DMS79 treated with DMSO at 0.1 percent for 48 hours (cell line): ENCODE results near the gene CDC42BPA.
"Not testable (repeated sequence)": the region's sequence is repeated elsewhere in the genome, so short reads cannot be mapped to it uniquely, and the experiment has no call there.

Experiments
- DNase-seq: peaks from one replicate; lab custom pipeline; 2025; lab: John Stamatoyannopoulos, UW

CDC42BPA gene

DNA sequence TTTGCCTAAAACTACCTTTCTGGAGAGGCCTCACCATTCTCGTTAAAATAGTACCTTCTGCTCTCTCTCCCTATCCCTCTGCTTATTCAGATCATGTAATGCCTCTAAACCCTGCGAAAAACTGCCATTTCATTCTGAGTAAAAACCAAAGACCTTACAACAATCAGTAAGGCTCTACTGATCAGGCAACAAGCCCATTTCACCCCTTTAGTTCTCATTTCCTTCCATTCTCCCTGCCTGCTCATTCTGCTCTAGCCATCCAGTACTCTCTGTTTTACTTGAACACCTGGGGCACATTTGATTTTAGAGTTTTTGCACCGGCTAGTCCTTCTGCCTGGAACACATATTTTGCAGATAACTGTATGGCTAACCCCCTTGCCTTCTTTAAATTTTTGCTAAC, 190.4 kb downstream of the CDC42BPA start:
- DNase-seq = no peak

DNA sequence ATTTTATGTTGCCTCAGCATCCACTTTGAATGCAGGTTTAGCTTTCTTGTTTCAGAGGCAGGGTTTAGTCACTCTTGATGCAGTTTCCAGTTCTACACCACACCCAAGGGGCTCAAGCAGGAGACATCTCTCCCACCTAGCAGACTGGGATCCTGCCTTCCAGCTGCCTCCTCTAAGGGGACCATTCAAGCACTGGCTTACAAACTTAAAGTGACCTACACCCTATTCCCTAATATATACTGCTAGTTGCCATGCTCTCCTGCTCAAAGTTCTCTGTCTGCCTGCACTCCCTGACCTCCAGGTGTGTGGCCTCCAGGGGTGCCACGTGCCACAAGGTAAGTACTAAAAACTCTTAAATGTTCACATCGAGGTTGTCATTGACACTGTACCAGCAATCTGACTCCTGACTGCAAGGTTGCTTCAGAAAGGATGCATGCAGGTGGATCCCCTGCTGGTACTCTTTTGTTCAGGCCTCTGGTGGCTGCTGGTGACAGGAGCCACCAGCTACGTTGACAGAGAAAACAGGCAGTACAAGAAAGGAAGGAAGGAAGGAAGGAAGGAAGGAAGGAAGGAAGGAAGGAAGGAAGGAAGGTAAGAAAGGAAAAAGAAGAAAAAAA, 192.3 kb downstream of the CDC42BPA start:
- DNase-seq = no peak

DNA sequence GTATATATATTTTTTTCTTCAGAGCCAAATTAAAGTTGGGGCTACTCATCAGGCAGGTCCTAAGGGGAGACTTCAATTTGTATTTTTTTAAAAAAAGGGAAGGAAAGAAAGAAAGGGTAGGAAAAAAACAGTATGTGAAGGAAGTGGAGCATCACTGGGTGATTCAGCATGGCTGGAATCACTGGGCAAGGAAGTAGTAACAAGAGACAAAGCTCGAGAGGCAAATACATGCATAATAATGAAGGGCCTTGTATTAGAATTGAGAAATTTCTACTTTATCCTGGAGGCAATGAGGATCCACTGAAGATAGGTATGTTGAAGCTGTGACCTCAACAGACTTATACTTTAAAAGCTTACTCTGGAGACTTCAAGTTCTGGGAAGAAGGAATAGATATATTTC, 193.8 kb downstream of the CDC42BPA start:
- no peak for DNase-seq

DNA sequence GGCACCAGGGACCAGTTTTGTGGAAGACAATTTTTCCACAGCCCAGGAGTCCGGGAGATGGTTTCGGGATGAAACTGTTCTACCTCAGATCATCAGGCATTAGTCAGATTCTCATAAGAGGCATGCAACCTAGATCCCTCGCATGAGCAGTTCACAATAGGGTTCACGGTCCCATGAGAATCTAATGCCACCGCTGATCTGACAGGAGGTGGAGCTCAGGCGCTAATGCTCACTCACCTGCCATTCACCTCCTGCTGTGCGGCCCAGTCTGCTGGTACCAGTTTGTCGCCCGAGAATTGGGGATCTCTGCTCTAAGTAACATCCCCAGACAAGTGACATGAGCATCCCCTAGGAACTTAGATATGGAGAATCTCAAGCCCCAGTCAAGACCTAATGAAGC, 197.5 kb downstream of the CDC42BPA start:
- DNase-seq = no peak

DNA sequence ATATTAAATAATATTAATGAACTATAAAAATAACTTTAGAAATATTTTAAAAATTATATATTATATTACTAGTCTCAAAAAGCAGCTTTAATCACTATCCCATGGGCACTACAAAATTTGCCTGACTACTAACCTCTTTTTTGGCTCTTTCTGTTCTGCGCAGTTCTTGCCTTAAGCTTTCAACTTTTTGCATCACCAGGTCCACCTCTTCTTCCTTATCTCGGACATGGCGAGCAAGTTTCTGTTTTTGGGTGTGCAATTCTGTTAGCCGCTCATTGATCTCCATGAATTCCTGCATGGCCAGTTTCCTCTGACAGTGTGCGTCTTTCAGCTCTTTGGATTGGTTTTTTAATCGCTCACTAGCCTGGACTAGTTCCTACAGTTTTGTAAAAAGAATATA, 205.8 kb downstream of the CDC42BPA start:
- DNase-seq = no peak

DNA sequence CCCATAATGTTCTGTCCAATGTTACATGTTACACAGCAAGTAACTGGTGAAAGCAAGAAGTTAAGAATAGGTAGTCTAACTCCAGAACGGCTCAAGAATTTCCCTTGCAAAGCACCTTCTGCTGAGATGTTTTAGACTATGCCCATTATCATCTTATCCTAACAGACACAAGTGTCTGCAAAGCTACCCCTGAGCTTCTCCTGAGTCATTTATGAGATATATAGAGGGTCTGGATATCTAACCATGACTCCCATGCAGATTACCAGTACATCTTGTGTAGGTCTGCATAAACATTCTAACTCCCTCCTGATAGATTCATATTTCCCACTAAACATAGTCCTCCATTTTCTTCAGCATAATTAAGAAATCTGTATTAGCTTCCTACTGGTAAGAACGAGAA, 206.5 kb downstream of the CDC42BPA start:
- no peak for DNase-seq

DNA sequence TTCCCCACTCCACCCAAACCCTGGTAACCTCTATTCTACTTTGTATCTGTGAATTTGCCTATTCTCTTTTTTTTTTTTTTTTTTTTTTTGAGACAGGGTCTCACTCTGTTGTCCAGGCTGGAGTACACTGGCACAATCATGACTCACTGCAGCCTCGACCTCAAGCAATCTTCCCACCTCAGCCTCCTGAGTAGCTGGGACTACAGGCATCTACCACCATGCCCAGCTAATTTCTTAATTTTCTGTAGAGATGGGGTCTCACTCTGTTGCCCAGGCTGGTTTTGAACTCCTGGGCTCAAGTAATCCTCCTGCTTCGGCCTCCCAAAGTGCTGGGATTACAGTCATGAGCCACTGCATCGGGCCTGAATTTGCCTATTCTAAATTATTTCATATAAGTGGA, 213.0 kb downstream of the CDC42BPA start:
- not testable (repeated sequence) for DNase-seq

DNA sequence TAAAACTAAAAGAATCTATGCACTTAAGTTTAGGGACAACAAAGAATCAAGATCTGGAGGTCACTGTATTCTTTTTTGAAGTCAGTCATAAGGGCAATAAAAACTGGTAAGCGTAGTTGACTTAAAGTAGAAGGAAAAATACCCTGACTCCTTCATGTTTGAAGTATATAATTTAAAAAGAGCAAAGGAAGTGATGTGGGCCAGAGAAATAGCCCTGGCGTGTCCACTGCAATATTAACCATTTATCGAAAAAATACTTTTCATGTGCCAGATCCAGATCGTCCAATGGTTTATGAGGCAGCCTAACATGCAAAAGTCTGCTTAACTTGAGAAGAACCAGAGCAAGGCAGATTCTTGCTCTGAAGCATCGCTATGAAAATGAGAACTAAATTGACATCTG, 216.2 kb downstream of the CDC42BPA start:
- no peak for DNase-seq

DNA sequence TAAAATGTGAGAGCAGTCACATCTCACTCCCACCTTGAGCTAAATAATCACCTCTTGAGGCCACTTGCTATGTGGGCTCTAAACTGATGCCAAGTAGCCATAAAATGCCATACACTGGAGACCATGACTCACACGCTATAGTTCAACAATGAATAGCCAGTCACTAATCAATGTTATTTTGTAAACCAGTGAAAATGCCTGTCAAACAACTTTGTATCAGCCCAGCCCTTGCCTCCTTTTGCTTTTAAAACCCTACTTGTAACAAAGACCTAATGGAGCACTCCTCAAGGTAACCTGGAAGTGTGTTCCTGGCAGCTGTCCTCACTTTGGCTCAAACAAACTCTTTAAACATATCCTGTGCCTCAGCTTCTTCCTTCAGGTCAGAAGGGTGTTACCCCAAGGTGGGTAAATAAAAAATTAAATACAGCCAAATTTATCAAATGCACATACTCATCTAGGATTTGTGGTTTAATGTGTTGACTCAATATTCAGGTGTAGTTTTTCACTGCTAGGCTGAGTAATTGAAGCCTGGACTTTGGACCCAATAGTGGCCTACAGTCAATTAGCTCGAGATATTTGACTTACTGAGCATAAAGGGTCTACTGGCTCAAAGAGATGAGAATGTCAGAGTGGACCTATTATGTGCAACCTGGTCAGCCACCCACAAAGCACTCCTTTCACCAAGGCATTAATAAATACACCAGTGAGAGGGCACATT, 223.9 kb downstream of the CDC42BPA start:
- DNase-seq = no peak

DNA sequence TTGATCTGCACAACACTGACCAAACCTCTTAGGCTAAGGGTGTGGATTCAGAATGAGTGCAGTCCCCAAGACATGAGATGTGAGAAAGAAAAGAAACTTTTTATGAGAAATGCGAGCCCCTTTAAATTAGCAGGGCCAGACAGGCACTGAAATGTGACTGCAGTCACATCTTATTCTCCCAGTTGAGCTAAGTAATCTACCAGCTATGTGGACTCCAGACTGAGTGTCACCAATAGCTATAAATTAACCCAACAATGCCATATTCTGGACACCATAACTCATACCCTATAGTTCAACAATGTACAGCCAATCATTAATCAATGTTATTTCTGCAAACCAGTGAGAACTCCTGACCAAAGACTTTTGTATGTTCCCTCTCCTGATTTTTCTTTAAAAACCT, 225.0 kb downstream of the CDC42BPA start:
- no peak for DNase-seq

DNA sequence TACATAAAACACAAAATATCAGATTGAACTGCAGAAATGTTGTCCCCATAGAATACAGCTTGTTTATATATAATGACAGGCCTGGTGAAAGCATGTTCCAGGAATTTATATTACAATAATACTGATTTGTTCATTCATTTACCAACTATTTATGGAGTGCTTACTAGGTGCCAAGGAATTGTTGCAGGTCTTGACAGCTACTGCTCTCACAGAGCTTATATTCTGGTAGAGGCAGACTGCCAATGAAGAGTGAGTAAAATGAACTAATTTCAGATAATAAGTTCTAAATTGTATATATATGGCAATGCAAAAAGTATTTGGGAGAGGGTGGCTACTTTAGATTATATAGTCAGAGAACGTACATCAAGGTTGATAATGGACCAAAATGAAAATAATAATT, 226.2 kb downstream of the CDC42BPA start:
- no peak for DNase-seq

DNA sequence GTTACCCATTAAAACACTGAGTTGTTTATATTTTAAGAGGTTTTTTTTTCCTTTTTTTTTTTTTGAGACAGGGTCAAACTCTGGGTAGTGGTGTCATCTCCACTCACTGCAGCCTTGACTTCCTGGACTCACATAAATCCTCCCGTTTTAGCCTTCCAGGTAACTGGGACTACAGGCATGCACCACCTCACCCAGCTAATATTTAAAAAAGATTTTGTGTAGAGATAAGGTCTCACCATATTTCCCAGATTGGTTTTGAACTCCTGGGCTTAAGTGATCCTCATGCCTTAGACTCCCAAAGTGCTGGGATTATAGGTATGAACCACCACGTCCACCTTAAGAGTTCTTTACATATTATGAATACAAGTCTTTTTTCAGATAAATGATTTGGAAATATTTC, 231.7 kb downstream of the CDC42BPA start:
- DNase-seq = no peak

DNA sequence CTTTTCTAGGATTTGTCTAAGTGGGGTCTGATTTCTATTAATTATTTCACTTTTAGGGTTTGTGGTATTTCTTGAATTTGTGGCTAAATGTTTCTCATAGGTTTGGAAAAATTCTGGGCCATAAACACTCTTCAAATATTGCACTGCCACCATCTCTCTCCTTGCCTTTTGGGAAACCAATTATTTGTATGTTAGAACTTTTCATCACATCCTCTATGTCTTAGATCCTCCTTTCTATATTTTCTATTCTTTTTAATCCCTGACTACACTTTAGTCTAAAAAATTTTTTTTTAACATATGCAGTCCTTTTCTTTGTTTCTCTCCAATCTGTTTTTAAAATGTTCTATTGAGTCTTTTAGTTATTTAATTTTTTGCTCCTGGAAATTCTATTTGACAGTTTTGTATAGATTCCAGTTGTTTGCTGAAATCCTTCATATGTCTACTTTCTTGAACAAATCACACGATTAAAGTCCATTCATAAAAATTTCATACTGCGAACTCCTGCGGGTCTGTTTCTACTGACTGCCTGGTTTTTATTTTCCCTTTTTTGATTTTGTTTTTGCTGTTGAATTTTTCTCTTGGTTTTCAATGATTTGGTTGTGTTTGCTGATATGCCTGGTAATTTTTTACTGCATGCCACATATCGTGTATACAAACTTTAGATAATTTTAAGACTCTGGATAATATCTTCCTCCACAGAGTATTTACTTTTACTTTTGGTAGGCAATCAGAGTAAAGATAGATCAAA, 235.1 kb downstream of the CDC42BPA start:
- DNase-seq = no peak

DNA sequence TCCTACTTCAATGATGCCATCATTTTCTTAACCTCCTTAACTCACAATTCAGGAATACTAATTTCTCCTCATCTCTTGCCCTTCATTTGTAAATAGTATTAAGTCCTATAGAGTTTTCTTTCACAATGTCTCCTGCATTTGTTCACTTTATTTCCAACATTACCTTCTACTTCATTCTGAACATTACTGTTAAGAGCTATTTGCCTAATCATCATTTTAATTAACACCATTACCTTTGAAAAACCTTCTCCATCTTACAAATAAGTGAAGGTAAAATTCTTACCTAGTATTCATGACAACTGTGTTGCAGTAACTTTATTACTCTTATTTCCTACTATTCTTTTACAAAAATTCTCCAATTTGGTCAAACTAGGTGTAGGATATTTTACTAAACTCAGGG, 240.5 kb downstream of the CDC42BPA start:
- no peak for DNase-seq

DNA sequence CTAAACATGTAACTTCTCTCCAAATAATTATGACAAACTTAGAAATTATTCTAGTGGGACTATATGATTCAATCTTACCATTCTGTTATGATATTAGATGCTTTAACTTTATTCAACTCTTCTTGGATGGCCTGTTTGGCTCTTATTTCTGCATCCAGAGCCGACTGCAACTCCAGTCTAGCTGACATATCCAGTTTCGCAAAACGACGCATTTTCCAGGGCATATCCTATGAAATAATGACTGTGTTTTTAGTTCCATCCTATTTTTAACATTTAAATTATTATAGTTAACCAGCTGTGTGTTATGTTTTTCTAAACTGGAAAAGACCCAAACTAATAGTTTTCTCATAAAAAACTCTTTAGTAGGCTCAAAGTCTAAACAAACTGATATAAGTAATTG, 244.5 kb downstream of the CDC42BPA start:
- DNase-seq = no peak

DNA sequence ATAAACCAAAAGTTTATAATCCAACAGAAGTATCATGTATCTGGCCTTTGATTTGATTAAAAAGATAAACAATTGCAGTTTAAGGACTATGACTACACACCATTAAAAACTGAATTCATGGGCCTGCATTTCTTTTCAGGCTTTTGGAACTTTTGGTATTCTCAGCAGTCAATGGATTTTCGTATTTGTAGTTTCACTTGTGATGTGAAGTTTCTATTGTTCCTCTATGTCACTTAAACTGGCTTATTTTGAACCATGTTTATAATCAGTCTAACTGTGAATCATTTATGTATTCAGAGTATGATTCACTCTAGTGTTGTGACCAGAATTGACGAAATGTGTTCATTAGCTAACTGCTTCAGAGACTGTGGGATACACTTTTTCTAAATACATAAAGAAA, 245.3 kb downstream of the CDC42BPA start:
- no peak for DNase-seq

DNA sequence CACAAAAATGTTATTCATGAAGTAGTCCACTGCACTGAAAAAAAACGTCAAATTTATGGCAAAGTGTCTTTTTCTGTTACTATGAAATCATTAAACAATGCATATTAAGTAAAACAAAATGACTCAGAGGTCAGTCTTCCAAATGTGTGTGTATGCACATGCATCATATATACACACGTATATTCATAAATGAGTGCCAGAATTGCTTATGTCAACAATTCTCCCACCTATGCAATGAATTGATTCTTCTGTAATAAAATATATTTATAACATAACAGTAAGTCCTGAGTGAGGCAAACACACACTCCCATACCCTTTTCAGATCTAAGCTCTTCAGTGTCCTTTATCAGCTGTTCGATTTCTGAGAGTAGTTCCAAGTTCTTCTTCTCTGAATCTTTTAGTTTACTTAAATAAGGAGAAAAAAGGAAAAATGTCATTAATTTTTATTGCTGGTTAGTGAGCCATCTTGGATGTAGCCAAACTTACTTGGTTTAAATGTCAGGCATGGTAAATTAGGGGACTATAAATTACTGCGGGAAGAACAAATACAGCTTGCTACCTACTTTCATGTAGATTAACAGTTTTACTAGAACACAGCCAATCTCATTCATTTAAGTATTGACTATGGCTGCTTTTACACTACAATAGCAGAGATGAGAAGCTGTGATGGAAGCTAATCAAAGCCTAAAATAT, 246.3 kb downstream of the CDC42BPA start:
- DNase-seq = no peak

DNA sequence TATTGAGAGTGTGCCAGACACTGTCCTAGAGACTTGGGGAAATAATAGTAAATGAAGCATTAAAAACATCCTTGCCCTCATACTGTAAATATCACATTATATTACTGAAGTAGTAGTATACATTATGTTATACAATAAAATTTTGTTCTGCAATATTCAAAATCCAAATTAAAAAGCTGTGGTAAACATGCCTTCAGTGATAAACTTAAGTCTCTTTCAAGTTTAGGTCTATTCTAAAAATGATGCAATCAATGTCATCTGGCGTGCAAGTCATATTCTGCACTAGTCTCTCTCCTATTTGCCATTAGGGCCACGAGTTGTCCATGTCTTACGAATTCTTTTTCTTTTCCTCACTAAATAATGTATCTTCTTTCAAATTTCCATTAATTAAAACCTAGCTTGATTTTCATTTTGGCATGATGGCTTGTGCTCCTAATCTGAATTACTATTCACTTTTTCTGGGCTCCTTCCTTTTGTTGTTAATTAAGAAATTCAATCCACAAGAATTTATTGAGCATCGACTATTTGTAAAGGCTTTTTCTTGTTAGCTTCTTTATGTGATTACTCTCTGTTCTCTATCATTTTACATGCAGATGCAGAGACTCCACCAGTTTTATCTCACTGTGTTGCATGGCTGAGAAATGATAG, 247.5 kb downstream of the CDC42BPA start:
- no peak for DNase-seq

DNA sequence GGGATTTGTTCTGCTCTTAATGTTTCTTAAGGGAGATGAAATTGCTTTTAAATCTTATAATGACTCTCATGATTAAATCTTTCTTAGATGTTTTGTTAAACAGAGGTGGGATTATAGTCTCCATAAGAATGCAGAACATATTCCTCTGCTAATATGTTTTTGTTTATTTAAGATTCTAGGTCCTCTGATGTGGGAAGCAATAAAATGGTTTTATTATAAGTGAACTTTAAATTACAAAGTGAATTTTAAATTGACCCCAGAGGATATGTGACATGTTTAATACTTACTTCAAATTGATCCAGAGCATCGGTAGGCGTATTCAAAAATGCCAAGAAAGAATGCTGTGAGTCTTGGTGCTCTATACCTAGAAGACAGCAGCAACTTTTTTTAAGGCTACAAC, 248.8 kb downstream of the CDC42BPA start:
- no peak for DNase-seq

DNA sequence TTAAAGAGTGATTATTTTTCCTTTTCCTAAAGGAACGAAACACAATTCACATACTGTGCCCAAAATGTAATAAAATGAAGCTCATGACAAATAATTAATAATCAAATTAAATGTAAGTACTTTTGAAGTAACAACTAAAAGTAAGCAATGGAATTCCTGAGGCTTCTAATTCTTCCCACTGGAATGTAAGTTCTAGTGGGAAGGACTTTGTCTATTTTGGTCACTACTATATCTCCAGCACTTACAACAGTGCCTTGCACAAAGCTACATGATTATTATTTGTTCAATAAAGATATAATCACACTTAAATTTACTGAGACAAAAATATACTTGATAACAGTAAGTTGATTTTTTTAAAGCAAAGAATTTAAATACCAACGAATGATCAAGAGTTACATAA, 249.4 kb downstream of the CDC42BPA start:
- no peak for DNase-seq

DNA sequence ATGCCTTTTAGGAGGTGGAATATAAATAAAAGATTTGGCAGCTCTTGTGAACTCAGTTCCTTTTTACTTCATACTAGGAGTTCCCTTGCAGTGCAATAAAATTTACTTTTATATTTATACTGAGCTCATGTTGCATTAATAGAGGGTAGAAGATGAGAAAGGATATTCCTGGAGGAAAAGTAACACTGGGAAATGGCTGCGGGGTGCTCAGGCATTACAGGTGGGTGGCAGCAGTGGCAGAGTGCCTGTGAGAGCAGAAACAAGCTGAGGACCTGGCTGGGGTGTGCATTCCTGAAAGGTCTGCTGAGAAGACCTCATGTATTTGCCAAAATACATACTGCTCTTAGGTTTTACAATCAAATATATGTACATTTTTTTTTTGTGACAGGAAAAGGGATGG, 251.3 kb downstream of the CDC42BPA start:
- DNase-seq = no peak

DNA sequence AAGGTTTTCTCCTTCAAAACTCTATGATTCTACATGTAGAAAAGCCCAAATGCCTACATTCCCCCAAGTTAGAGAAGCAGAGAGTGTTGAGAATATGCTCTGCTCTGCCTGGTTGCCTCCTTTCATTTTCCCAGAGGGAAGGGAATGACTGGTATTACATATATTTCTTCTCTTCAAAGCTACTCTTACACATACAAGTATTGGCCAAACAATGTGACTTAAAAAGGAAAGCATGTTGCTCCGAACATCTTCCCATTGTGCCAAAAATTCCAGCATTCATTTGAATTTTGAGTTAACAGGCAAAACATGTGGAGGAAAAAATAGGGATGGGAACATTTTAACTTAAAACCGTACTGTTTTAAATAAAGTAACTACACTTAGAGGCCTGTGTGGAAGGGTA, 253.0 kb downstream of the CDC42BPA start:
- DNase-seq = no peak
